ENCODE results near the gene PPCDC.

- TF ChIP-seq CTCF (IDR thresholded peaks at IDR 0.05) (no peak), POLR2A (IDR thresholded peaks at IDR 0.05) (no peak), POLR2AphosphoS5 (IDR thresholded peaks at IDR 0.05) (no peak), EP300 (IDR thresholded peaks at IDR 0.05) (no peak)
Observed at GRCh38 chr15:75021341-75021740, 2.0 kb upstream of the PPCDC start.

All from upper lobe of left lung (tissue), 4 donors.